GM12801 (cell line): ENCODE measurements around the gene RPS6KB2.

Source experiments
- CTCF ChIP-seq: IDR thresholded peaks from one replicate; pipeline ENCODE4 v1.5.1; 2011; ENCODE audit warnings: control low read depth; ENCODE audit not compliant: insufficient read length; ENCODE audit errors: extremely low read depth

The RPS6KB2 gene

DNA sequence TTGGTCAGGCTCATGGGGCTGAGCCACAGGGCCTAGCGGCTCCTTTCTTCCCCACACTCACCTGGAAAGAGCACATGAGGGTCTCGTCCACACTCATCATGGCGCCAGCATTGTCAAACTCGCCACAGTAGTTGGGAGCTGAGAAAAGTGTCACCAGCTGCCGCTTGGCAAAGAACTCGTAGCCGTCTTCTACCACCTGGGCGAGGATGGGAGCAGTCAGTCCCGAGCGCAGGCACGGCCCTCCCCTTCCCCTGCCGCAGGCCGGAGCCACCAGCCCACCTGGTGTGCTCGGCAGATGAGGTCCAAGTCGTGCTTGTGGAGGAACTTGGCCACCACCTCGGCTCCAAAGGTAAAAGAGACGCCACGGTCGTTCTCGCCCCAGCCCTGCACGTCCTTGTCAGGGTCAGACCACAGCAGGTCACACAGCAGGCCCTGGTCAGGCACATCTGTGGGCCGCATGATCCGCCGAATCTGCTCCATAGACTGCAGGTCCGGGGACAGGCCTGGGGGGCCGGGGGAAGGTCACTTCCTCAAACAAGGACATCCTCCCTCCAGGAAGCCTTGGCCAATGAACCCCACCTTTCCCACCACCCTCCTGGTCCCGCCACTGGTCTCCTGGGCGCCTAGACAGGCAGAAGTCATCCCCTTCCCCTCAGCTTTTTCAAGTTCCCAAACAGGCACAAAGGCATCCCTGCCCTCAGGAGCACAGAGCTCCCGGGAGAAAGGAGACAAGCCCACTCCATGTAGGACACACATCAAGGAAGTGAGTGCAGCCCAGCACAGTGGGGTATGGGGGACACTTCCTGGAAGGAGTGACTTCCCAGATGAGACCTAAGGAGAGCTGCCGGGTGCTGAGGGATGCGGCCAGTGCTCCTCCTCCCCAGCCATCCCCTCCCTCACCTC lies 29.4 kb upstream of the RPS6KB2 start:
- TF ChIP-seq CTCF: no peak

DNA sequence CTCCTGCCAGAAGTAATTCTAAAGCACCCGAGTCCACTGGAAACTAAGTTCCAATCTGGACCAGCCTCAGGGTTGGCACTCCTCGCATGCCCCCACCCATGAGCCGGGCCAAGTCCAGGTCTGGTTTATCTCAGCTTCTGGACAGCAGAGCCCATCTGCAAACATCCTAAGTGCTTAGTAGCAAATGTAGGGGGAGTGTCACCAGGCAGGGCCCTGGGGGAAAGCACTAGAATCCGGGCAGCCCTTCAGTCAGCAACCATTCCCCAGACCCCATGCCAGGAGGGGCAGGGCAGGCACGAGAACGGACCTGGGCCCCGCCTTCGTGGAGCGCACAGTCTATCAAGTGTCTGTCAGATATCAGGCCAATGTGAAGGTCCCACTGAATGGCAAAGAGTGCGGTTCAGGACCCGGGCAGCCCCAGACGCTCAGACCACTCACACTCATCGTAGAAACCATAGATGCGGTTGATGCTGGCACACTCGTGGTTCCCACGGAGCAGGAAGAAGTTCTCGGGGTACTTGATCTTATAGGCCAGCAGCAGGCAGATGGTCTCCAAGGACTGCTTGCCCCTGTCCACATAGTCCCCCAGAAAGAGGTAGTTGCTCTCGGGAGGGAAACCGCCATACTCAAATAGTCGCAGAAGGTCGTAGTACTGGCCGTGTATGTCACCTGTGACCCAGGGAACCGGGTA lies 27.9 kb upstream of the RPS6KB2 start:
- TF ChIP-seq CTCF: no peak

DNA sequence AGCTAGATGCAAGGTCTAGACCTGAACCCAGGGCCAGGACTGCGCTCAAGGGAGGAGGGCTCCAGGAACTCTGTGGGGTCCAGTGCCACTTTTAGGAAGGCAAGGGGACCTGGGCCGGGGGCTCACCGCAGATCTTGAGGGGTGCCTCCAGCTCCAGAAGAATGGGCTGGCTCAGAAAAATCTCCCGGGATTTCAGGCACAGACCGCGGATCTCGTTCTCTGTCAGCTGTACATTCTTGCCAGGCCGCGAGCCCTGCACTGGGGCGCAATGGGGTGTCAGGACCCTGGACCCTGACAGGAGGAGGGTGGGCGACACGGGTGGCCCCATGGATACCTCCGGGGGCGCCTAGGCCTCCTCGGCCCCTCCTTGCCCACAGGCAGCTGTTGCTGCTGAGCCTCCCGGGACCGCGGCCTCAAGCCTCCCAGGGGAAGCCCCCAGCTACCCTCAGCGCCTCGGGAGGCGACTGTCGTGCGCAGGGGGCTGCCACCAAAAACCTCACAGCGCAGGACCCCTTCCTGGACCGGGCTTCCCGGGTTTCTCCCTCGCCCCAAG lies 27.3 kb upstream of the RPS6KB2 start:
- TF ChIP-seq CTCF: no peak

GRCh38 chr11:67401495-67402191 lies 26.7 kb upstream of the RPS6KB2 start, which contains the start of gene PPP1CA:
Gene PPP1CA (minus strand): TSS chr11:67401858. CDS start chr11:67401782, 76 bp downstream.
- no peak for TF ChIP-seq CTCF

- TF ChIP-seq CTCF: no peak
These were observed 23.6 kb upstream of the RPS6KB2 start for GRCh38 chr11:67404515-67405195.

DNA sequence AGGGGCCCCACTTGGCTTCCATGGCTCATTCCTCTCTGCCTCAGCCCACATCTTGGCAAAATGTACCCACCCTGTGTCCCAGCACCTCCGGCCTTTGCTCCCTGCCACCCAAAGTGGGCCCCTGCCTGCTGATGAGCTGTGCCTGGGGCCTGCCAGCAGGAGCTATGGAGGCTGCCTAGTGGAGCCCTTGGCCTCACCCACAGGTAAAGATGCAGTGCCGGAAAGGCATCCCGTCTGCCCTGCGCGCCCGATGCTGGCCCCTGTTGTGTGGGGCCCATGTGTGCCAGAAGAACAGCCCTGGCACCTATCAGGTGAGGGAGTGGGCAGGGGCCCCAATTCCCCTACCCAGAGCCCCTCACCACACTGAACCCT lies 23.1 kb upstream of the RPS6KB2 start:
- no peak for TF ChIP-seq CTCF
